AG09309 (cell line): ENCODE data around the gene RHOG.

Experiments
- DNase-seq: peaks from one replicate; pipeline ENCODE4 v3.0.0-alpha.2; 2010; ENCODE audit warnings: low read depth
- H3K4me3 ChIP-seq: 2 replicates; pipeline ENCODE4 v1.5.1; 2011; ENCODE audit warnings: mild to moderate bottlenecking, low read depth, low read length, moderate library complexity; ENCODE audit not compliant: control insufficient read depth
- CTCF ChIP-seq: IDR thresholded peaks from 2 replicates; pipeline ENCODE4 v1.5.1; 2011; ENCODE audit warnings: mild to moderate bottlenecking, low read depth, low read length, inconsistent platforms; ENCODE audit not compliant: insufficient read depth, control insufficient read depth; ENCODE audit errors: missing control alignments

The RHOG gene

DNA sequence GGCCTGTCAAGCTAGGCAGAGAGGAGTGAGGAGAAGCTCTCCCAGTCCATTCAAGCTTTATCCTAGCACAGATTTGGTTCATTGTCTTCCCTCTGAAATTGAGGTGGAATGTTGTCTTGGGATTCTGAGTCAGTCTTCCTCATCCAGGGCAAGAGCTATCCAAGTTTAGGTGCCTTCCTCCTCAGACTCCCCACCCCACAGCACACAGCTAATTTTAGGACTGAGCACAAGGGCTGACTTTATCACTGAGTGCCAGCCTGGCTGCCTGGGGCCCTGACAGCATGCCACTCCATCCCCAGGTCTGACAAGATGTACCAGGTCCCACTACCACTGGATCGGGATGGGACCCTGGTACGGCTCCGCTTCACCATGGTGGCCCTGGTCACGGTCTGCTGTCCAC, 29.8 kb downstream of the RHOG start:
- DNase-seq = no peak
- no peak overlapping the region for H3K4me3 ChIP-seq
- TF ChIP-seq CTCF = no peak

DNA sequence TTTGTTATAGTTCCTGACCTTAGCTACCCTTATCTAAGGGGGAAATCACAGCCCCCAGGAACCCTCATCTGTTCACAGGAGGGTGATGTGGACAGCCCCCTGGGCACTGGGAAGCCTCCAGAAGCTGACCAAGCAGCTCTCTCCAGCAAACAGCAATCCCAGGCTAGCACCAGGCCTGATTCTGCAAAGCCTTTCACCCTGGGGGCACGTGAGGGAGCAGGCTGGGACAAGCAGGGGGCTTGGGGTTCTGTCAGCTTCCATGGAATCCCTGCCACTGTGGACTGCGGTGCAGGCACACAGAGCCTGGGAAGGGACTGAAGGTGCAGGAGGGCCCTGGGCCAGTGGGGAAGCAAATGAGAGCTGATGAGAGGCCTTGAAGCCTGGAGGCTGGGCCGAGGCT, 30.3 kb downstream of the RHOG start:
- no peak overlapping the region for H3K4me3 ChIP-seq
- DNase-seq = no peak
- no peak for TF ChIP-seq CTCF

DNA sequence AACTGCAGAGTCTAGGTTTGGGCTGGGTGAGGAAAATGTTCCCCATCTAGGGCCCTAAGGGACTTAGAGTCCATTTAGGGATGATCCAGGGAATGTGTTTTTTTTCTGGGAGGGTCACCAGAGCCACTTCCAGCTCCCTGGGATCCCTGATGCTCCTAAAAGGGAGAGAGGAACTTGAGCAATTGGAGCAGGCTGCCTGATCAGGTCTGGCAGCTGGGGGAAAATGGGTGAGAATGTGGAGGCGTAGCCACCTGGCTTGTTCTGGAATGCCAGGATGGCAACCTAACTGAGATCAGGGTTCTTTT, 31.2 kb downstream of the RHOG start:
- no peak for TF ChIP-seq CTCF
- H3K4me3 ChIP-seq = no peak overlapping the region
- no peak for DNase-seq

- peak; percentile 43 for TF ChIP-seq CTCF
- peak overlapping the region; percentile 79 for H3K4me3 ChIP-seq
- no peak for DNase-seq
These were observed 31.7 kb downstream of the RHOG start for GRCh38 chr11:3808861-3809623.

DNA sequence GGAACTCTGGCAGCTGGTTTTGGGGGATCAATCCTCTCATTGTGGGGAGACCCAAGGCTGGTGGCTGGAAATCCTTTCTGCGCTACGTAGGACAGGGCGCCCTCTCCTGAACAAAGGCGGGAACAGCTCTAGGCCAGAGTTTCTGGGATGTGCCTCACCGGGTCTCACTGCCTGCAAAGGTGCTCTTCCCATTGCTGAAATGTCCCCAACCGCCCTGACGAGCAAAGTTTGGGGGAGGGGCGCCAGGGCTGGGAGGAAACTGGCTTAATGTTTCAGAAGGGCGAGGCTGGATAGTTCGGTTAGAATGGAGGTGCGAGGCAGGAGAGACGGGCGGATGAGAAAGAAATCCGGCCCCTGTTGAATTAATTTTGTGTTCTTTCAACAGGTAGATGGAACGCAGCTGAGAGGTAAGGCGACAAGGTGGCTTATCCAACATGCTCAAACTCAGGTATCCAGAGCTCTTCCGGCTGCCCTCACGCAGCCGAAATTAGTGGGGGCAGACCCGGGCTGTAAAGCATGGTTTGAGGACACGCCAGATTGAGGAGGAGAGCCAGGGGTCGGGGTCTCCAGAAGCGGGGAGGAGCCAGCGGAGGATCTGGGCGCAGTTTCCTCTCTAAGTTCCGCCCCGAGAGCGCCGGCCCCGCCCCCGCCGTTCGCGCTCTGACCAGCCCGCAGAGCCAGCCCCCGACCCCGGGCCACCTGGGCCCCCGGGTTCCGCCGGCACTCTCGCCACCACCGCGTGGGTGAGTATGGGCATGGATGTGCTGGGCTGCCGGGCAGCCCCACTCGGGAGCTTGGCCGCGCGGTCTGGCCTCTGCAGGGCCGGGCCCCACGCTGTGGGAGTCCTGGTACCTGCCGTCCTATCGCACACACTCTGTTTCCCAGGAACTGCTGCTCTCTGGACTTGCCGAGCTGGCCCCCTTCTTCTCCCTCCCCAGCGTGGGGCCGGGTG, 32.6 kb downstream of the RHOG start, which contains the start of gene PGAP2:
TSS of gene PGAP2 (plus strand) at position 652 of the 952 bp plus-strand sequence. CDS start 2,700 bp downstream, outside the sequence.
- no peak for DNase-seq
- peak; percentile 83 for TF ChIP-seq CTCF
- peak within 1 kb of the TSS; percentile 79 for H3K4me3 ChIP-seq

- TF ChIP-seq CTCF = no peak
- no peak overlapping the region for H3K4me3 ChIP-seq
- DNase-seq = no peak
These were observed 36.8 kb downstream of the RHOG start for GRCh38 chr11:3803726-3804495.
